SK-N-SH treated with all-trans-retinoic acid at 6 μM for 48 hours (cell line): ENCODE results near the gene ATP1B3.

Source experiments
- ATAC-seq: fragments of 200-7000 bp; cut with Tn5 transposase; 3 replicates; pipeline ENCODE4 v1.9.1; 2020; ENCODE audit warnings: mild to moderate bottlenecking, moderate library complexity
- ARNTL ChIP-seq: fragments of 450-650 bp; formaldehyde crosslinking; IDR thresholded peaks from 2 replicates; pipeline ENCODE4 v1.5.0; 2020; ENCODE audit warnings: low read depth, mild to moderate bottlenecking, moderate library complexity, borderline replicate concordance
- CREB5 ChIP-seq: fragments of 250-450 bp; sonication (Bioruptor Pico); IDR thresholded peaks from 2 replicates; pipeline ENCODE4 v1.5.1; 2020; ENCODE audit warnings: low read depth, mild to moderate bottlenecking, moderate library complexity
- CSDC2 ChIP-seq: fragments of 250-450 bp; sonication (Bioruptor Pico); IDR thresholded peaks from 2 replicates; pipeline ENCODE4 v1.5.0; 2020; ENCODE audit warnings: mild to moderate bottlenecking, moderate library complexity
- CSRNP3 ChIP-seq: fragments of 250-450 bp; sonication (Bioruptor Pico); IDR thresholded peaks from 2 replicates; pipeline ENCODE4 v1.5.1; 2021; ENCODE audit warnings: mild to moderate bottlenecking, moderate library complexity
- ESRRG ChIP-seq: fragments of 250-450 bp; sonication (Bioruptor Pico); IDR thresholded peaks from 2 replicates; pipeline ENCODE4 v1.6.1; 2021; ENCODE audit warnings: mild to moderate bottlenecking
- GLIS3 ChIP-seq: fragments of 250-450 bp; sonication (Bioruptor Pico); IDR thresholded peaks from 2 replicates; pipeline ENCODE4 v1.5.0; 2020; ENCODE audit warnings: mild to moderate bottlenecking, moderate library complexity
- ISL1 ChIP-seq: fragments of 250-450 bp; sonication (Bioruptor Pico); IDR thresholded peaks from 2 replicates; pipeline ENCODE4 v2.1.2; 2022; ENCODE audit warnings: mild to moderate bottlenecking, moderate library complexity
- OSR1 ChIP-seq: fragments of 250-450 bp; sonication (Bioruptor Pico); IDR thresholded peaks from 2 replicates; pipeline ENCODE4 v1.8.0; 2022; ENCODE audit warnings: moderate library complexity, mild to moderate bottlenecking, inconsistent platforms
- PATZ1 ChIP-seq: fragments of 250-450 bp; sonication (Bioruptor Pico); IDR thresholded peaks from 2 replicates; pipeline ENCODE4 v1.8.0; 2020; ENCODE audit warnings: mild to moderate bottlenecking, moderate library complexity, borderline replicate concordance
- POU6F1 ChIP-seq: fragments of 250-450 bp; sonication (Bioruptor Pico); IDR thresholded peaks from 2 replicates; pipeline ENCODE4 v1.8.0; 2021; ENCODE audit warnings: low read depth, mild to moderate bottlenecking, moderate library complexity, borderline replicate concordance
- RARB ChIP-seq: fragments of 250-450 bp; sonication (Bioruptor Pico); IDR thresholded peaks from 2 replicates; pipeline ENCODE4 v1.8.0; 2021; ENCODE audit warnings: mild to moderate bottlenecking, moderate library complexity
- SNAI2 ChIP-seq: fragments of 250-450 bp; sonication (Bioruptor Pico); IDR thresholded peaks from 2 replicates; pipeline ENCODE4 v1.5.0; 2020; ENCODE audit warnings: mild to moderate bottlenecking, moderate library complexity
- TCF4 ChIP-seq: fragments of 250-450 bp; sonication (Bioruptor Pico); IDR thresholded peaks from 2 replicates; pipeline ENCODE4 v1.8.0; 2021; ENCODE audit warnings: mild to moderate bottlenecking, moderate library complexity, borderline replicate concordance
- TOX ChIP-seq: fragments of 250-450 bp; sonication (Bioruptor Pico); IDR thresholded peaks from 2 replicates; pipeline ENCODE4 v1.8.0; 2021; ENCODE audit warnings: mild to moderate bottlenecking, moderate library complexity, borderline replicate concordance
- TSHZ2 ChIP-seq: fragments of 250-450 bp; sonication (Bioruptor Pico); IDR thresholded peaks from 2 replicates; pipeline ENCODE4 v1.5.0; 2020; ENCODE audit warnings: mild to moderate bottlenecking, moderate library complexity
- ZC3H10 ChIP-seq: fragments of 250-450 bp; sonication (Bioruptor Pico); IDR thresholded peaks from 2 replicates; pipeline ENCODE4 v1.5.1; 2021; ENCODE audit warnings: mild to moderate bottlenecking, moderate library complexity
- ZFP3 ChIP-seq: fragments of 250-450 bp; sonication (Bioruptor Pico); IDR thresholded peaks from 2 replicates; pipeline ENCODE4 v1.5.0; 2020; ENCODE audit warnings: mild to moderate bottlenecking, moderate library complexity
- ZFP30 ChIP-seq: fragments of 450-650 bp; formaldehyde crosslinking; IDR thresholded peaks from 2 replicates; pipeline ENCODE4 v1.5.0; 2022; ENCODE audit warnings: mild to moderate bottlenecking, moderate library complexity
- ZNF565 ChIP-seq: fragments of 450-650 bp; formaldehyde crosslinking; conservative IDR thresholded peaks from 2 replicates; pipeline ENCODE4 v1.5.0; 2020; ENCODE audit warnings: low read depth, mild to moderate bottlenecking, moderate library complexity
- ZNF70 ChIP-seq: fragments of 450-650 bp; formaldehyde crosslinking; IDR thresholded peaks from 2 replicates; pipeline ENCODE4 v1.5.0; 2020; ENCODE audit warnings: mild to moderate bottlenecking, moderate library complexity
- ZNF8 ChIP-seq: fragments of 450-650 bp; formaldehyde crosslinking; IDR thresholded peaks from 2 replicates; pipeline ENCODE4 v1.5.0; 2020; ENCODE audit warnings: mild to moderate bottlenecking, moderate library complexity

Gene ATP1B3

GRCh38 chr3:141854599-141854998 lies 21.8 kb upstream of the ATP1B3 start:
- no peak for TF ChIP-seq ZNF70 (CRISPR knock-in tag)
- no peak for TF ChIP-seq ZNF565
- TF ChIP-seq SNAI2 (CRISPR knock-in tag): no peak
- TF ChIP-seq RARB (CRISPR knock-in tag): no peak
- TF ChIP-seq CREB5 (CRISPR knock-in tag): no peak
- no peak for TF ChIP-seq ZFP3
- no peak for TF ChIP-seq ZC3H10
- no peak for TF ChIP-seq ZFP30 (CRISPR knock-in tag)
- ATAC-seq: no peak

- TF ChIP-seq SNAI2 (CRISPR knock-in tag): no peak
- no peak for TF ChIP-seq POU6F1
- no peak for TF ChIP-seq GLIS3 (CRISPR knock-in tag)
- no peak for TF ChIP-seq ARNTL (CRISPR knock-in tag)
- TF ChIP-seq RARB (CRISPR knock-in tag): no peak
- no peak for TF ChIP-seq ZC3H10
- no peak for TF ChIP-seq OSR1 (CRISPR knock-in tag)
- no peak for TF ChIP-seq TCF4
- no peak for TF ChIP-seq CSRNP3
- no peak for TF ChIP-seq ESRRG
- no peak for TF ChIP-seq ZFP3
- TF ChIP-seq ZNF70 (CRISPR knock-in tag): no peak
- TF ChIP-seq ISL1: no peak
- TF ChIP-seq, all 23 proteins: peak for 0
- no peak for ATAC-seq
These were observed 18.1 kb upstream of the ATP1B3 start for GRCh38 chr3:141858312-141858711.

- TF ChIP-seq ZFP3 (no peak), PATZ1 (no peak), ISL1 (no peak), ZNF8 (CRISPR knock-in tag) (no peak), TOX (CRISPR knock-in tag) (no peak), ZNF70 (CRISPR knock-in tag) (no peak), CREB5 (CRISPR knock-in tag) (no peak), POU6F1 (no peak), SNAI2 (CRISPR knock-in tag) (no peak), ARNTL (CRISPR knock-in tag) (no peak), ZFP30 (CRISPR knock-in tag) (no peak), TSHZ2 (no peak), ESRRG (no peak), ZNF565 (no peak), CSRNP3 (no peak), CSDC2 (no peak), RARB (CRISPR knock-in tag) (no peak), OSR1 (CRISPR knock-in tag) (no peak)
These were observed 16.8 kb upstream of the ATP1B3 start for GRCh38 chr3:141859651-141860050.

More at GRCh38 chr3:141859651-141860050, 16.8 kb upstream of the ATP1B3 start:
- ATAC-seq: no peak
